GM18868 (cell line): Measurements from ENCODE around the gene SARS1.
A peak's percentile ranks its signal among the peaks of the same experiment; 100 is the strongest.
"Not testable (repeated sequence)": the region's sequence is repeated elsewhere in the genome, so short reads cannot be mapped to it uniquely, and the experiment has no call there.

Experiments
- ATAC-seq: cut with Tn5 transposase; IDR thresholded peaks from one replicate; pipeline ENCODE4 v1.9.1; 2021; ENCODE audit warnings: mild to moderate bottlenecking, moderate library complexity; ENCODE audit not compliant: unreplicated experiment

SARS1 gene

GRCh38 chr1:109213824-109214693, at the start of gene SARS1:
TSS of gene SARS1 (plus strand) at chr1:109213918. CDS start at chr1:109213993, 75 bp downstream.
- ATAC-seq, result peak; percentile 80

GRCh38 chr1:109164538-109164937, 49.2 kb upstream of the SARS1 start:
- no peak for ATAC-seq

- peak; percentile 63 for ATAC-seq
Measured at GRCh38 chr1:109167001-109167506, 46.7 kb upstream of the SARS1 start.

- no peak for ATAC-seq
Measured at GRCh38 chr1:109170035-109170764, 43.5 kb upstream of the SARS1 start.

- ATAC-seq, result no peak
Measured at GRCh38 chr1:109171646-109172045, 42.1 kb upstream of the SARS1 start.

GRCh38 chr1:109176349-109176748, 37.4 kb upstream of the SARS1 start:
- ATAC-seq, result not testable (repeated sequence)

GRCh38 chr1:109180715-109181084, 33.0 kb upstream of the SARS1 start:
- not testable (repeated sequence) for ATAC-seq

- no peak for ATAC-seq
Measured at GRCh38 chr1:109181085-109181806, 32.5 kb upstream of the SARS1 start.

GRCh38 chr1:109181807-109182163, 31.9 kb upstream of the SARS1 start:
- no peak for ATAC-seq

GRCh38 chr1:109183058-109183738, 30.5 kb upstream of the SARS1 start:
- no peak for ATAC-seq

GRCh38 chr1:109184687-109185086, 29.0 kb upstream of the SARS1 start:
- no peak for ATAC-seq

GRCh38 chr1:109185357-109185756, 28.4 kb upstream of the SARS1 start:
- no peak for ATAC-seq

GRCh38 chr1:109185990-109186732, 27.6 kb upstream of the SARS1 start:
- ATAC-seq, result no peak

GRCh38 chr1:109186733-109187086, 27.0 kb upstream of the SARS1 start:
- ATAC-seq, result no peak

- ATAC-seq, result no peak
Measured at GRCh38 chr1:109187127-109187526, 26.6 kb upstream of the SARS1 start.

GRCh38 chr1:109188200-109188599, 25.5 kb upstream of the SARS1 start:
- no peak for ATAC-seq

- ATAC-seq, result no peak
Measured at GRCh38 chr1:109188781-109189180, 24.9 kb upstream of the SARS1 start.

- no peak for ATAC-seq
Measured at GRCh38 chr1:109190189-109190588, 23.5 kb upstream of the SARS1 start.

- no peak for ATAC-seq
Measured at GRCh38 chr1:109191377-109191776, 22.3 kb upstream of the SARS1 start.

GRCh38 chr1:109191891-109192290, 21.8 kb upstream of the SARS1 start:
- no peak for ATAC-seq
